AG04449 (cell line): ENCODE measurements around the gene ASB1.

Experiments used
- CTCF ChIA-PET: fragments of 350-600 bp; formaldehyde crosslinking; extraction: SDS; loops from one replicate; lab custom pipeline; 2021; ENCODE audit warnings: antibody characterized with exemption; lab: Yijun Ruan, JAX
- POLR2A ChIA-PET: fragments of 400-600, 350-600 bp; formaldehyde crosslinking; extraction: SDS; loops from one replicate; lab custom pipeline; 2020; ENCODE audit warnings: antibody characterized with exemption, inconsistent platforms; lab: Yijun Ruan, JAX
- DNase-seq: peaks from one replicate; pipeline ENCODE4 v3.0.0-alpha.2; 2010; ENCODE audit warnings: low read depth, low spot score
- H3K4me3 ChIP-seq: 2 replicates; pipeline ENCODE4 v1.5.1; 2011; ENCODE audit warnings: low read depth, mild to moderate bottlenecking, control low read depth, low read length
- CTCF ChIP-seq: IDR thresholded peaks from one replicate; pipeline ENCODE4 v1.5.1; 2011; ENCODE audit warnings: mild to moderate bottlenecking, moderate library complexity, low read length, control low read depth, inconsistent platforms; ENCODE audit not compliant: insufficient read depth; ENCODE audit errors: missing control alignments

ASB1 gene

DNA sequence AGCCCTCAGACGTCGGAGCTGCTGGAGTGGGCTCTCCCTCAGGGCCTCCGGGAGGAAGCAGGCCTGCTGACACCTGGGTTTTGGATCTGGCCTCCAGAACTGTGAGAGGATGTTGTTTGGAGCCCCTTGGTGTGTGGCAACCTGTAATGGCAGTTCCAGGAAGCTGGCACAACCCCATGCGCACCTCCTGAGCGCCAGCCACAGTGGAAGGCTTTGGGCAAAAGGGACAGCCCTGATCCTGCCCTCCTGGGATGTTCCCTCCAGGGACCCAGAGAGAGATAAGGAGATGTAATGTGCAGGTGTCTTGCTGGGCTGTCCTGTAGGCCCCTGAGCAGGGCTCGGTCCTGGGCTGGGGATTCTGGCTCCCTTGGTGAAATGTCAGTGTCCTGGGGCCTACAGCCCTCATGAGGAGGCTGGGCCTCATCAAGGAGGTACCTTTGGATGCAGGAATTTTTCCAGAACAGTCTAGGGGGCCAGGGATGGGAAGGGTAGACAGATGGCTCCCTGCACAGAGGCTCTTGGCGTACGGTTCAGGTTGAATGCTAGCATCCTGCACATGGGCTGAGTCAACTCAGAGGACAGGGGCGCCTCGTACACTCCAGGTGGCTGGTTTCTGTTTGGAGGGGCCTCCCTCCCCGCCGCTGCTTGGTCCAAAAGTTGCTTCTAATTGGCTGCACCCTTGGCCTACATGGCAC is 61.1 kb downstream of the ASB1 start:
- POLR2A ChIA-PET = no interaction called here
- H3K4me3 ChIP-seq = no peak overlapping the region
- no peak for DNase-seq
- CTCF ChIA-PET = no interaction called here
- no peak for TF ChIP-seq CTCF

GRCh38 chr2:238488347-238488826 is 61.7 kb downstream of the ASB1 start:
- DNase-seq = no peak
- no peak for TF ChIP-seq CTCF
- no peak overlapping the region for H3K4me3 ChIP-seq
- POLR2A ChIA-PET = no interaction called here
- CTCF ChIA-PET = interaction anchor here (1.2 kb wide), 1 partner anchor 27 kb away, joined by 3 read pairs; no protein-coding TSS in a partner anchor

DNA sequence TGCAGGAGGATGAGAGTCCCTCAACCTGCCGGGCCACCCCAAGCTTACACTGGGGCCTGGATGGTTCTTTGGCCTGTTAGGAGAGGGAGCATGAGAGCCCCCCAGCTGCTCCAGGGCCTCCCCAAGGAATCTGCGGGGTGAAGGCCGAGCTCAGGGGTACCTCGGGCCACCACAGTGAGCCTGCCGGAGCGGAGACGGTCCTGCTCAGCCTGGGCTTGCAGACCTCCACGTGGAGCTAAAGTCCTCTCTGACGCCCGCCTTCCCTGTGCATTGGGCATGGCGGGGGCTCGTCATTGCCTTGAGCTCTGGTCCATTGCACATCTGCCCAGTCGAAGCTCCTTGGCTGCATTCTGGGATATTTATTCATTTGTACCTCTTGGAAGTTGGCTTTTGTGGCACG is 62.7 kb downstream of the ASB1 start:
- TF ChIP-seq CTCF = no peak
- no peak for DNase-seq
- no peak overlapping the region for H3K4me3 ChIP-seq
- ChIA-PET CTCF (interaction anchor here (1.2 kb wide), 1 partner anchor 28 kb away, joined by 3 read pairs; no protein-coding TSS in a partner anchor), POLR2A (no interaction called here)

DNA sequence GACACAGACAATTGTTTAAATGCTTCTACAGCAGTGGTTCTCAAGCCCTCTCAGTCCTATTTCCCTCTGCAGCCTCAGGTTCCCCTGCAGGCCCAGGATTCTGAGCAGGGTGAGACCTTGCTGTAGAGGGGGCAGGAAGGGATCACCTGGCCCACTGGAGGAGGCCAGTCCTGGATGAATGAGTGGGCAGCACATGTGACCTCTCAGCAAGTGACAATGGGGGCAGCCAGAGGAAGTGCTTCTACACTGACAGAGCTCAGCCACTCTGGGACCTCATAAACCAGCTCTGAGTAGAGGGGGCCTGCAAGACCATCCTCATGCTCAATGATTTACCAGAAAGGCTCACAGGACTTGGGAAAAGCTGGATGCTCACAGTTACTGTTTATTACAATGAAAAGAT is 63.2 kb downstream of the ASB1 start:
- no peak for TF ChIP-seq CTCF
- no peak overlapping the region for H3K4me3 ChIP-seq
- ChIA-PET POLR2A (no interaction called here), CTCF (no interaction called here)
- no peak for DNase-seq

DNA sequence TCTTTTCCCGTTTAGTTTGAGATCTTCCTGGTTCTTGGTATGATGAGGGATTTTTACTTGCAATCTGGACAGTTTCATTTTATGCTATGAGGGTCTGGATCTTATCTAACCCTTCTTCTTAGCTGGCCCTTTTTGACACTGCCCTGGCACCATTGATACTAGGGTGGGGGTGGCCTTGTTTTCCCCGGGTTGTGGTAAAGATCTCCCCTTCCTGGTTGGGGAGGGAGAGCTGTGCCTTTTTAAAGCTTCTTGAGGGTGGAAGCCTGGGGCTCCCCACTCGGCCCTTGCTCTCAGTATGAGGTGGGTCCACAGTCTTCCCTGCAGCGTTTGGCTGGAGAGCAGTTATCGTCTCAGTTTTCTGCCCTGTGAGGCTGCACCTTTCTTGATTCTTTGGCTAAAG is 66.1 kb downstream of the ASB1 start:
- ChIA-PET POLR2A (no interaction called here), CTCF (interaction anchor here (1.1 to 3.8 kb wide), 6 partner anchors 11 to 293 kb away, joined by 3 to 19 read pairs (median 6); no protein-coding TSS in a partner anchor)
- no peak for DNase-seq
- no peak for TF ChIP-seq CTCF
- H3K4me3 ChIP-seq = no peak overlapping the region

GRCh38 chr2:238493411-238493810 is 66.7 kb downstream of the ASB1 start:
- no peak for TF ChIP-seq CTCF
- CTCF ChIA-PET = interaction anchor here (1.1 to 3.8 kb wide), 6 partner anchors 10 to 292 kb away, joined by 3 to 19 read pairs (median 6); no protein-coding TSS in a partner anchor
- POLR2A ChIA-PET = no interaction called here
- DNase-seq = no peak
- H3K4me3 ChIP-seq = no peak overlapping the region
